HS-27A (cell line): ENCODE data around the gene ANTXRL.
"Not testable (repeated sequence)": the region's sequence is repeated elsewhere in the genome, so short reads cannot be mapped to it uniquely, and the experiment has no call there.

Source experiments
- DNase-seq: peaks from one replicate; pipeline ENCODE4 v3.0.0-alpha.2; 2012; ENCODE audit warnings: low read depth, missing footprints

ANTXRL gene

DNA sequence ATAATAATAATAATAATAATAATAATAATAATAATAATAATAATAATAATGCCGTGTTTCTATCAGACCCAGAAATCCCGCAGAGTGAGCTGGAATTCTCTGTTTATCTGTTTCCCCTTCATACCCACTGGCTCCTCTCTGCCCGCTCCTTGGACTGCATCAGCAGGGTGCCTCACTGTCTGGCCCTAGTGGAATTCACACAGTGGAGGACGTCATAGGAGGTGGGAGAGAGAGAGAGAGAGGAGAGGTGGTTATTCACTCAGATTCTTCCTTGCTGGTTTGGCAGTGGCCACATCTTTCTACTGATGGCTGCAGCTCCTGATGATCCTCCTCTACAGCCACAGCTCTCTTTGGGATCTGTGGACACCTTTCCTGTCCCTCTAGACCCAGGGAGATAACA is 78.7 kb downstream of the ANTXRL start:
- DNase-seq = not testable (repeated sequence)

DNA sequence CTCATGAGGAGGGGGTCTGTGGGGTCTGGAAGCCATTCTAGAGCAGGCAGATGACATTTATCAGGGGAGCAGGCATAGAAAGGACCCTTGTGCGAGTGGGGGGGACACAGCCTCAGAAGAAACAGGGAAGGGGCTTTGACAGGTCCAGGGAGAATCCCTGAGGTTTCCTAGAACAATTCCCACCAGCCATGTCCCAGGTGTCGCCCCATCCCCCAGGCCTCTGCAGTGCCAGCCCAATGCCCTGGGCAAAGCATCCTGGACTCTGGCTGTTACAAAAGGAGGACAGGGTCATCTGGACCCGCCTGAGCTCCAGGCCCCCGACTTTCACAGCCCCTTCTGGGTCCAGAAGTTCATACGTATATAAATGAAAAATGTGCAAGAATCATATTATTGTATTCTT is 80.4 kb downstream of the ANTXRL start:
- not testable (repeated sequence) for DNase-seq

DNA sequence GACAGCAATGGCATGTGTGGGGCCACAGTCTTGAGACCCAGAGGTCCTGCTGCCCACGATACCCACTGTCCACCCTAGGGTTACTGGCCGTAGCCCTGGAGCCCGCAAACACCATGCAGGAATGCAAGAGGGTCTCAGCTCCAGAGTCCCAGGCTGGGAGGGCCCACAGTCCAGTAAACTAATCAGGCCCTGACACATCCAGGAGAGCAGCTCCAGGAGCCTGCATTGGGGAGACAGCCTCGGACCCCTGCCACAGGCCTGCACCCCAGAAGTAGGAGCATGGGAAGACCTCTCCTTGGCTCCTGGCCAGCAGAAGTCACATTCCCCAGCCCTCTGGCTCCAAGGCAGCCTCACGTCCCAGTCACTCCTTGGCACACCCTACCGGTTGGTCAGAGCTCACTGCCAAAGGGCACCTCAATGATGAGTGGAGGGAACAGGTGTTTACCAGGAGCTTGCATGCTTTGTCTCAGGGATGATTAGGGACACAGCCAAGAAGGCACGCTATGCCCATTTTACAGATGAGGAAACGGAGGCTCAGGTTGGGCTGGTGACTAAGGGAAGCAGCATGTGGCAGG is 81.0 kb downstream of the ANTXRL start:
- not testable (repeated sequence) for DNase-seq

- not testable (repeated sequence) for DNase-seq
Observed at GRCh38 chr10:46368956-46369355, 82.2 kb downstream of the ANTXRL start.

DNA sequence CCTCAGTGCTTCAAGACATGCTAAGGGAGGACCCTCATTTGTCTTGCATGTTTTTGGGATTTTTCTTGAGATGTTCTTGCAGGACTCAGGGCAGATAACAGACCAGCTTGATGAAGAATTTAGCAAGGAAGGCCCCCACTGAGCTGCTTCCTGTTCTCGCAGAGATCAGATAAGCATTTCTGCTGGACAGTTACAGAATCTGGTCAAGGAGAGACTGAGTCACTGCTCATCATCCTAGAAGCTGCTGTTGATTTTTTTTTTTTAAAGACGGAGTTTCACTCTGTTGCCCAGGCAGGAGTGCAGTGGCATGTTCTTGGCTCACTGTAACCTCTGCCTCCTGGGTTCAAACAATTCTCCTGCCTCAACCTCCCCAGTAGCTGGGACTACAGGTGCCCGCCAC is 87.6 kb downstream of the ANTXRL start:
- not testable (repeated sequence) for DNase-seq

GRCh38 chr10:46375406-46375805 is 88.6 kb downstream of the ANTXRL start, which contains the start of gene ANXA8L1:
TSS of gene ANXA8L1 (plus strand) at chr10:46375776. CDS start at chr10:46375852, 76 bp downstream.
- DNase-seq = not testable (repeated sequence)

- DNase-seq = not testable (repeated sequence)
Observed at GRCh38 chr10:46377022-46377421, 90.2 kb downstream of the ANTXRL start.

GRCh38 chr10:46377651-46378050 is 90.9 kb downstream of the ANTXRL start:
- not testable (repeated sequence) for DNase-seq

DNA sequence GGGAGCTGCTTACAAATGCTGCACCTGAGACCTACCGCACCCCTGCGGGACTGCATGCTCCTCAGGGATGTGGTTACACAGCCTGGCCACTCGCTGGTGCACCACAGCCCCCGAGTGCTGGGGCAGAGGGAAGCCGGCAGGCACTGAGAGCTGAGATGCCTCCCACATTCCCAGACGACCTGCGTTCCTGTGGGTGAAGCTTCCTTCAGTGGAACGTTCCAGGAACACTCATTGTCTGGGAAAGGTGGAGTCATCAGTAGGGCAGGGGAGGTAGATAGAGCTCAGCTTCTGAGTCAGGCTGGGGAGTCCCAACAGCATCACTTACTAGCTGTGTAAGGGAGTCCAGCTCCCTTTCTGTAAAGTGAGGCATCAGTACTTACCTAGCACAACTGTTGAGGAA is 91.3 kb downstream of the ANTXRL start:
- not testable (repeated sequence) for DNase-seq

DNA sequence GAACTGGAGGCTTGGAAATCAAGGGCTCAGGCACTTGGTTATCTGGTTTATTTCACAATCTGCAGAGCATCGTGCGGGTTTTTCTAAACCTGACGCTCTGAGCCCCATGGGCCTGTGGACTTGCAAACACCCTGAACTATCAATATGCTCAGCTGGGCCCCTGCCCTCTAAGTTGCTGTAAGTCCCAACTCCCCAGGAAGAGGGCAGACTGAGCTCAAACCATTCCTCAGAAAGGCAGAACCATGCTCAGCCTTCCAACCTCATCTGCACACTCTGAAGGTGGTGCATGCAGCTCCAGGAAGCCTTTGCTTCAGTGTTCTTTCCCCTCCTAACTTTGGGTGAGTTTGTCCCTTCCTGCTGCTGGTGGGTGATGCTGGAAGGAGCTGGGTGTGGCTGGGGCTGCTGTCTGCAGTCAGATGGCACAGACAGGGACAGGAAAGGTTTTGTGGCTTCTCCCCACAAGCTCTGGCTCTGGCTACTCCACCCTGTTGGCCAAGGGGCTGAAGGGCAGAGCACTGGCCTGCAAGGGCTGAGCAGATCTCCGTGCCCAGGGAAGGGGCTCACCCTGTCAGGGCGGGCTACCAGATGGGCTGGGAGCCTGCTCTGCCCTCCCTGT is 92.5 kb downstream of the ANTXRL start:
- not testable (repeated sequence) for DNase-seq
